Astrocyte of the spinal cord (primary cell): ENCODE data around the gene SNRNP25.

ENCODE experiments used
- DNase-seq: peaks from one replicate; pipeline ENCODE4 v3.0.0; 2011; ENCODE audit warnings: low read depth, low spot score
- H3K4me3 ChIP-seq: 2 replicates; pipeline ENCODE4 v1.5.1; 2011; ENCODE audit warnings: low read depth, mild to moderate bottlenecking, low read length, moderate library complexity
- in situ Hi-C: cut with HindIII; loops from 2 replicates; pipeline ENCODE4 v1.10.0; 2017; ENCODE audit warnings: low sequenced_read_pairs
- TF ChIP-seq, protein P1 (sequence below): IDR thresholded peaks from 2 replicates; pipeline ENCODE4 v1.5.1; 2012; ENCODE audit warnings: low read depth, mild to moderate bottlenecking, low read length, inconsistent platforms

Gene SNRNP25

DNA sequence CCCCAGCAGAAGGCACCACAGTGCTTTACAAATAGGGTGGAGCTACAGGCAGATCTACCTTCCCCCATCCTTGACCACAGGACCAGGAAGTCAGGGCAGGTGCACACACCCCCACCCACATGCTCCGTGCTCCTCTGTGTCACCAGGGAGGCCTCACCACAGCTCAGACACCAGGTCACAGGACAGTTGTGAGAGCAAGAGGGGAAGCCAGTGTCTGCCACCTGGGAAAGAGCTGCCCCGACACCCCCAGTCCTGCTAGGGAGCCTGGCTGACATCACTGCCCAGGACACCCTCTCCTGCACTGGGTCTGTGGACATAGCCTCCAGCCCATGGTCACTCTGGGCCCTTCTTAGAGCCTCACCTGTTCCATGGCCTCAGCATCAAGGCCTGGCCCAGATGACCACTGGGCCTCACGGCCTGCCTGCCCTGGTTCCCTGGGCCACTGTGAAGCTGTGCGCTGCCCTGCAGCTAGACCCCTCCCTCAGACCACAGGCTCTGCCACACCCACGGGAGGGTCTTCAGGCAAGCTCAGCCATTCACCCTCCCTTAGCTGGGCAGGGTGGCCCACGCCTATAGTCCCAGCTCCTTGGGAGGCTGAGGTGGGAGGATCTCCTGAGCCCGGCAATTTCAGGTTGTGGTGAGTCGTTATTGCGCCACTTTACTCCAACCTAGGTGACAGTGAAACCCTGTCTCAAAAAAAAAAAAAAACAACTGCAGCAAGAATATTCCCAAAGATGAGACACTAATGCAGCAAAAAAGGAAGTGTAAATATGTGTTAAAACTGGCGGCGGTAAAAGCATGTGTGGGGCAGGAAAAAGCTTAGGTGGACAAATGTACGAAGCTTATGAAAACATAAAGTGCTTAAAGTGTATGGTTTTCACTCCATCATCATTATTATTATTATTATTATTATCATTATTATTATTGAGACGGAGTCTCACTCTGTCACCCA is 14.4 kb upstream of the SNRNP25 start:
- DNase-seq, result no peak
- TF ChIP-seq, protein P1, sequence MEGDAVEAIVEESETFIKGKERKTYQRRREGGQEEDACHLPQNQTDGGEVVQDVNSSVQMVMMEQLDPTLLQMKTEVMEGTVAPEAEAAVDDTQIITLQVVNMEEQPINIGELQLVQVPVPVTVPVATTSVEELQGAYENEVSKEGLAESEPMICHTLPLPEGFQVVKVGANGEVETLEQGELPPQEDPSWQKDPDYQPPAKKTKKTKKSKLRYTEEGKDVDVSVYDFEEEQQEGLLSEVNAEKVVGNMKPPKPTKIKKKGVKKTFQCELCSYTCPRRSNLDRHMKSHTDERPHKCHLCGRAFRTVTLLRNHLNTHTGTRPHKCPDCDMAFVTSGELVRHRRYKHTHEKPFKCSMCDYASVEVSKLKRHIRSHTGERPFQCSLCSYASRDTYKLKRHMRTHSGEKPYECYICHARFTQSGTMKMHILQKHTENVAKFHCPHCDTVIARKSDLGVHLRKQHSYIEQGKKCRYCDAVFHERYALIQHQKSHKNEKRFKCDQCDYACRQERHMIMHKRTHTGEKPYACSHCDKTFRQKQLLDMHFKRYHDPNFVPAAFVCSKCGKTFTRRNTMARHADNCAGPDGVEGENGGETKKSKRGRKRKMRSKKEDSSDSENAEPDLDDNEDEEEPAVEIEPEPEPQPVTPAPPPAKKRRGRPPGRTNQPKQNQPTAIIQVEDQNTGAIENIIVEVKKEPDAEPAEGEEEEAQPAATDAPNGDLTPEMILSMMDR, result no peak
- in situ Hi-C loops, result no loop called here
- H3K4me3 ChIP-seq, result no peak overlapping the region

DNA sequence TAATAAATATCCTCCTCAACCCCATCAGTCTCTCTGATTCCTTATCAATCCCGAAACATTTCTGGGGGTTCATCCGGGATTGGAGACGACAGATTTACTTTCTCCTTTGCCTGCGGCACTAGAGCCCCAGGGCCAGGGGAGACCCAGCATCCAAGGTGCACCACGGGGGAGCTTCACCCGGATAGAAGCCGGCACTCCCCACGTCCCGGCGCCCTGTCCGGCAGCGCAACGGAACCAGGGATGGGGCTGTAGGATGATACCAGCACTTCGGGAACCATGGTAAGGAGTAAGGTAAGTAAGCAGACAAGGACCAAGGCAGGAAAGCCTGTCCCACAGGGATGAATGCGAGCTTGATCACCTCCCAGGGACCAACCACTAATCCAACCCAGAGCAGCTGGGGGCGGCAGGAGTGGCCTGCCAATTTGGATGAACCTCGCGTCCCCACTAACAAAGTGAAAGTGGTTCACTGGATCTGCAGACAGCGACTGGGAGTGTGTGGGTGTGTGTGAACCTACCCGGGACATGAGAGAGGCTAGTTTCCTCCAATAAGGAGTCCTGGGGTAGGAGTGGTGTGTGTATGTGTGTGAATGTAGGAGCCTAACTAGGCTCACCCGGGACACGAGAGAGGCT is 12.1 kb upstream of the SNRNP25 start:
- TF ChIP-seq, protein P1, result no peak
- in situ Hi-C loops, result no loop called here
- no peak overlapping the region for H3K4me3 ChIP-seq

GRCh38 chr16:42069-42457 is 11.6 kb upstream of the SNRNP25 start:
- TF ChIP-seq, protein P1, result no peak
- DNase-seq, result no peak
- in situ Hi-C loops, result no loop called here
- H3K4me3 ChIP-seq, result no peak overlapping the region

More for the DNA sequence above, 12.1 kb upstream of the SNRNP25 start:
- no peak for DNase-seq

DNA sequence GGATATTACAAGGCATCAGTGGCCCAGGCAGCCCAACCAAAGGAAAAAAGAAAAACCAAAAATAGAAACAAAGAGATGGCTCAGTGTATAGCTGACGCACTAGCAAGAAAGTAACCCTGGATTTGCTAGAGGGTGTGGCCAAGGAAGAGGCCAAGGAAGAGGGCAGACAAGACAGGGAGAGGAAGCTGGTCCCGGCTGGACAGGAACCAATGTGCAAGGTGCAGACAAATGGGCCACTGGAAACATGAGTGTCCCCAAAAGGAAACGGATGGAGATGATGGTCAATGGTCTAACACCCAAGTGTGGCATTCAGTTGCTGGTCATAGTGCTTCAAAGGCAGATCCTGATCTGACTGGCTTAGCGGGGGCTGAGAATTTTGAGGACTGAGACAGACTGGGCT is 10.9 kb upstream of the SNRNP25 start:
- in situ Hi-C loops, result no loop called here
- TF ChIP-seq, protein P1, result no peak
- H3K4me3 ChIP-seq, result no peak overlapping the region
- DNase-seq, result no peak

DNA sequence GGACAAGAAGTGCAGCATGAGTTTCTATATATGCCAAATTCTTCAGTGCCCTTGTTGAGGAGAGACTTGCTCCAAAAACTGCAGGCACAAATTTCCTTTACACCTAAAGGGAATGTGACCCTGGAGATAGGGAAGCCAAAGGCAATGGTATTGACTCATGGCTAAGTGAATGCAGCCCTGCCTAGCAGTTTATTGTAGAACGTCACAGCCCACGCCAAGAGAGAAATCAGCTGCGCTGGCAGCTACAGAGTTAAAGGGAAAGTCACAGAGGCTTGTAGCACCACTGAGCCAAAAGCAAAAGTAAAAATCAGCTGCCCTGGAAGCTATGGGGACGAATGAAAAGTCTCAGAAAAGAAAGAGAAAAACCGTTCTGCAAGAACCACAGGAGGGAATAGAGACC is 10.3 kb upstream of the SNRNP25 start:
- H3K4me3 ChIP-seq, result no peak overlapping the region
- in situ Hi-C loops, result no loop called here
- DNase-seq, result no peak
- TF ChIP-seq, protein P1, result no peak

DNA sequence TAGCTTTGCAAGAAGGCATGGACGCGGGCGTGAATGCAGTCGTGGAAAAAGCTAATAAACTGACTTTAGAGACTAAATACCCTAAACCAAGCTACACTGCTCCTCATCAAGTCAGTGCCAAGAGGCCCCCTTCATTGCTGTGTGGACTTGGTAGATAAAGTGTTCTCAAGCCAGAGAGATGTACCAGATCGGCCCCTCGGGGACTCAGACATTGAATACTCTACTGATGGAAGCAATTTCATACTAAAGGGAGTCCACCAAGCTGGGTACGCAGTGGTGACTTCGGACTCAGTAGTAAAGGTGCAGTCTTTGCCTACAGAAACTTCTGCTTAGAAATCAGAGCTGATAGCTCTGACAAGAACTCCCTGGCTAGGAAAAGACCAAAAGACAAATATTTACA is 9.0 kb upstream of the SNRNP25 start:
- in situ Hi-C loops, result no loop called here
- TF ChIP-seq, protein P1, result no peak

More for the DNA sequence above, 9.0 kb upstream of the SNRNP25 start:
- DNase-seq, result no peak
- no peak overlapping the region for H3K4me3 ChIP-seq
